GM21529 (cell line): ENCODE data around the gene TTLL8.
"Not testable (repeated sequence)": the region's sequence is repeated elsewhere in the genome, so short reads cannot be mapped to it uniquely, and the experiment has no call there.

Experiments
- ATAC-seq: cut with Tn5 transposase; IDR thresholded peaks from one replicate; pipeline ENCODE4 v1.9.1; 2021; ENCODE audit not compliant: unreplicated experiment

TTLL8 gene

GRCh38 chr22:49992921-49993648 is 65.0 kb downstream of the TTLL8 start:
- no peak for ATAC-seq

- ATAC-seq: no peak
Measured at GRCh38 chr22:49991907-49992533, 66.1 kb downstream of the TTLL8 start.

- ATAC-seq: no peak
Measured at GRCh38 chr22:49991167-49991566, 66.9 kb downstream of the TTLL8 start.

DNA sequence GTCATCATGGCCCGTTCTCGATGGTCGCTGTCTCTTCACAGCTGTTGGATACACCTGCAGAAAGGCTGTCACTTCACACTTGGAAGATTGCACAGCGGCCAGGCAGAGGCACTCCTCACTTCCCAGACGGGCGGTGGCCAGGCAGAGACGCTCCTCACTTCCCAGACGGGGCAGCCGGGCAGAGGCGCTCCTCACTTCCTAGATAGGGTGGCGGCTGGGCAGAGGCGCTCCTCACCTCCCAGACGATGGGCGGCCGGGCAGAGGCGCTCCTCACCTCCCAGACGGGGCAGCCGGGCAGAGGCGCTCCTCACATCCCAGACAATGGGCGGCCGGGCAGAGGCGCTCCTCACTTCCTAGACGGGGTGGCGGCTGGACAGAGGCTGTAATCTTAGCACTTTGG is 68.3 kb downstream of the TTLL8 start:
- not testable (repeated sequence) for ATAC-seq

DNA sequence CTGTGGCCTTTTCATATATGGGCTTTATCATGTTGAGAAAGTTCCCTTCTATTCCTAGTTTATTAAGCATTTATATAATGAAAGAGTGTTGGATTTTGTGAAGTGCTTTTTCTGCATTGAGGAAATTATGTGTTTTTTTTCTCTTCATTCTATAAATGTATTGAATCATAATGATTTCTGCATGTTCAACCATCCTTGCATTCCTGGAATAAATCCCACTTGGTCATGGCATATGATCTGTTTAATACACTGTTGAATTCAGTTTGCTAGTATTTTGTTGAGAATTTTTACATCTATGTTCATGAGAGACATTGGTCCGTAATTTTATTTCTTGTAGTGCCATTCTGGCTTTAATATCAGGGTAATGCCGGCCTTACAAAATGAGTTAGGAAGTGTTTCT is 71.8 kb downstream of the TTLL8 start:
- no peak for ATAC-seq

DNA sequence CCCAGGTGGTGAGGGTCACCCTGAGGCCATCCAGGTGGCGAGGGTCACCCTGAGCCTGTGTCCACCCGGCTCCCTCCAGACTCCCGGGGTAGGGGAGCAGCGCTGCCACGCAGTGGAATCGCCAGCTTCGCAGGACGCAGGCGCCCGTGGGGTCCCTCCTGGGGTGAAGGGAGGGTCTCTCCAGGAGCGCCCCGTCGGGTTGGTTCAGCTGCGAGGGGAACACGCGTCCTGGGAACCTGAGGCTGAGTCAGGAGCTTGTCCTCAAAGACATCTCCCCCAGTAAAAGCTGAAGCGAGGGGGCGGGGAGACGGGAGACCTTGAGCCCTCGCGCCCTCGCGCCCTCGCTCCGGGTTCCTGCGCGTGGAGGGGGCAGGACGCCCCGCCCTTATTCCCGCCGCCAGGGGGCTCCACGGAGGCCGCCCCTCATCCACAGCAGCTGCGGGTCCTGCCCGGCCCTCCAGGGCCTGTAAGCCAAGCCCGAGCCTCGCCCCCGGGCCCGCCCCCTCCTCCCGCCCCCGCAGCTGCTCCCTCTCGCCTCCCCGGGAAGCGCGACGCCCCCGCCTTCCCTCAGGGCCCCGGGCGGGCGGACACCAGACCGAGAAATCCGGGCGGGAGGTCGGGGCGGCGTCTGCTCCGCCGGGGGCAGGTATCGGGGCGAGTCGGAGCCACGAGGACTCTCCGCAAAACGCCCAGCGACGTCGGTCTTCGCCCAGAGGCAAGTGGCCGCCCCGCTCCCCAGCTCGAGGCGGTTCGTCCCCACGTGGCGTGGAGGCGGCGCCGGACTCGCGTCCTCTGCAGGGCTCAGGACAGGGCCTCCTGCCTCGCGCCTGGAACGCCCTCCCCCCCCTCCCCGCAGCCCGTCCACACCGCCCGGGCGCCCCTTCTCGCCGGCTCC is 74.7 kb downstream of the TTLL8 start:
- no peak for ATAC-seq

DNA sequence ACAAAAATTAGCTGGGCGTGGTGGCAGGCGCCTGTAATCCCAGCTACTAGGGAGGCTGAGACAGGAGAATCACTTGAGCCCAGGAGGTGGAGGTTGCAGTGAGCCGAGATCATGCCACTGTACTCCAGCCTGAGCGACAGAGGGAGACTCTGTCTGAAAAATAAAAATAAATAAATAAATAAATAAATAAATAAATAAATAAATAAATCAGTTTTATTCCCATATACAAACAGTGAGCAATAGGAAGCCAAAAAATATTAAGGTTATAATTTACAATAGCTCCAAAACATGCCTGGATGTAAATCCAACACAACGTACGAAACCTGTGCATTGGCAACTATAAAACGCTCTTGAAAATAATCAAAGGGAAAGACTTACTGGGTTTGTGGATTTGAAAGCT is 76.3 kb downstream of the TTLL8 start:
- ATAC-seq: not testable (repeated sequence)

GRCh38 chr22:49979587-49980264 is 78.4 kb downstream of the TTLL8 start:
- ATAC-seq: no peak

- ATAC-seq: no peak
Measured at GRCh38 chr22:49977578-49977977, 80.5 kb downstream of the TTLL8 start.

- peak; percentile 55 for ATAC-seq
Measured at GRCh38 chr22:49976439-49977175, 81.5 kb downstream of the TTLL8 start.

GRCh38 chr22:49975543-49976389 is 82.3 kb downstream of the TTLL8 start:
- ATAC-seq: peak; percentile 14

- no peak for ATAC-seq
Measured at GRCh38 chr22:49973018-49973961, 84.8 kb downstream of the TTLL8 start.

DNA sequence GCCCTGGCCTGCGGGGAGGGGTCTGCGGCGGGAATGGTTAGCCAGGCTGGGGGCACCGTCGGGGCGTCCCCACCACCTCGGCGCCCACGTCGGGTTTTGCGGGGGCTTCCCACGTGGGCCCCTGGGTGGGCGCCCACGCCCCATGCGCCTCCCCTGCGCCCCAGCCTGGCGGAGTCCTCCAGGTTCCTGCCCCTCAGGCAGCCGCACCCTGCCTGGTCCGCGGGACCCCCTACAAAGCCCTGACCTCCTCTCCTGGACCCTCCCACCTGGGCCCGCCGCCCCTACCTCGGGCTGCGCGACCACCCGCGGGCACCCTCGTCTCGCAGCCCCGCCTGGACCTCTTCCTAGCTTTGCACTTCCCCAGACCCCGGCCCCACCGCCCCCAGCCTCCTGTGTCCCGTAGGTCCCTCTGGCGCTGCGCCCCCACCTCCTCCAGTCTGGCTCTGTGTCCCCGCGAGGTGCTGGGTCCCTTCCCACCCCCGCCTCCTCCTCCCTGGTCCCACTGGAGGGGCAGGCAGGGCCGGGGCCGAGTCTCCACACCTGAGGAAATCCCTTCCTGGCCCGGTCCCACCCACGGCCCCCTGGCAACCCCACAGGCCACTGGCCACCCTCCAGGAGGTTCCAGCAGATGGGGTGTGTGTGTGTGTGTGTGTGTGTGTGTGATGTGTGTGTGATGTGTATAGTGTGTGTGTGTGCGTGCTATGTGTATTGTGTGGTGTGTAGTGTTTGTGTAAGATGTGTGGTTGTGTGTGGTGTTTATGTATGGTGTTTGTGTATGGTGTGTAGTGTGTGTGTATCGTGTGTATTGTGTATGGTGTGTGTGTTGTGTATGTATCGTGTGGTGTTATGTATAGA is 85.7 kb downstream of the TTLL8 start:
- ATAC-seq: no peak

DNA sequence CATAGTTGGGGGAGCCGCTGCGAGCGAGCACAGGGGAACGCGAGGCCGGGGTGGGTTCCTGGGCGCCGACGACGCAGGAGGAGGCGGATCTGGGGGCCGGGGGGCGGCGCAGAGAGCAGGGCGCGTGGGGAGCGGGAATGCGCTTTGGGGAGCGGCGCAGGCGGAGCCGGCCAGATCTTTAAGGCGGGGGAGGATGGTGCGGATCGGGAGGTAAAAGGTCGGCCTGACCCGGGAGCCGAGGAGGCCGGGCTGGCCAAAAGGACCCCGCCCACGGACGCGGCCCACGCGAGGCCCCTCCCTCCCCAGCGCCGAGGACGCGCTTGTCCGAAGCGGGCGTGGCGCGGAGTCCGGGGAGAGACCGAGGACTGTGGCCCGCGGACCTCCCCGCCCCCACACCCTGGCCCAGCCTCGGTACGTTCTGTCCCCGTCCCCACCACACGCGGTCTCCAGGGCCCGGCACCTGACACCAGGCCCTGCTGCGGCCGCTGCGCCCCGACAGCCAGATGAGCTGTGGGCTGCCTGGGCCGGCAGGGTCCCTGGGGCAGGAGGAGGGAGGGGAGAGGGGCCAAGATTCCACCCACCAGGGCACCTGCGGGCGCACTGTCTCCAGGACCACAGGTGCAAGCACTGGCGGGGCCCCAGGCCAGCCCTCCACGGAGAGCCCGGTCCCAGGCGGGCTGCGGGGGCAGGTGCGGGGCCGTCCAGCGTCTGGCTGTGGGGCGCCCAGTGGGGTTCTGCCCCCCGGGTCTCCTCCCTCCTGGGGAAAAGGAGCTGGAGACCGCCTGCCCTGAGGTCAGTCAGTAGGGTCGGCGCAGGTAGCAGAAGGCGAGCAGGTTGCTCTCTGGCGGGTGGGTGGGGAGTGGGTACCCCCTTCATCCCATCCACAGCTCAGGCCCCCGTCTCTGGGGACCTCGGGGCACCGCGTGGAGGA is 86.6 kb downstream of the TTLL8 start:
- peak; percentile 19 for ATAC-seq

GRCh38 chr22:49970528-49971231 is 87.4 kb downstream of the TTLL8 start:
- peak; percentile 65 for ATAC-seq
